Measurements from ENCODE around the gene SNX6.
"Not testable (repeated sequence)": the region's sequence is repeated elsewhere in the genome, so short reads cannot be mapped to it uniquely, and the experiment has no call there.

Gene SNX6

DNA sequence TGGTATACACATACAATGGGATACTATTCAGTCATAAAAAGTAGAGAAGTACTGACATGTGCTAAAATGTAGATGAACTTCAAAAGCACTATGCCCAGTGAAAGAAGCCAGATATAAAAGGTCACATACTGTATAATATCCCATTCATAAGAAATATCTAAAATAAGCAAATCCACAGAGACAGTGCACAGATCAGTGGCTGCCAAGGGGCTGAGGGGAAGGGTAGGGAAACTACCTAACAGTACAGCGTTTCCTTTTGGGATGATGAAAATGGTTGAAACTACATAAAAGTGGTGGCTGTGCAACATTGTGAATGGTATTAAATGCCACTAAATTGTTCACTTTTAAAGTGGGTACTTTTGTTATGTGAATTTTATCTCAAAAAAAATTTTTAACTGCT, 102.4 kb downstream of the SNX6 start:
- H3K4me3 ChIP-seq (ENCODE audit: low read depth, low read length): no peak overlapping the region

DNA sequence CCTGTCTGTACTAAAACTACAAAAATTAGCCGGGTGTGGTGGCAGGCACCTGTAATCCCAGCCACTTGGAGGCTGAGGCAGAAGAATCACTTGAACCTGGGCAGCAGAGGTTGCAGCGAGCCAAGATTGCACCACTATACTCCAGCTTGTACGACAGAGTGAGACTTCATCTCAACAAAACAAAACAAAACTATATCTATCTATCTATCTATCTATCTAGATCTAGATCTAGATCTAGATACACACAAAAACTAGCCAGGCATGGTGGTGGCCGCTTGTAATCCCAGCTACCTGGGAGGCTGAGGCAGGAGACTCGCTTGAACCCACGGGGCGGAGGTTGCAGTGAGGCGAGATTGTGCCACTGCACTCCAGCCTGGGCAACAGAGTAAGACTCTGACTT, 105.7 kb downstream of the SNX6 start:
- H3K4me3 ChIP-seq (ENCODE audit: low read depth, low read length): not testable (repeated sequence)

DNA sequence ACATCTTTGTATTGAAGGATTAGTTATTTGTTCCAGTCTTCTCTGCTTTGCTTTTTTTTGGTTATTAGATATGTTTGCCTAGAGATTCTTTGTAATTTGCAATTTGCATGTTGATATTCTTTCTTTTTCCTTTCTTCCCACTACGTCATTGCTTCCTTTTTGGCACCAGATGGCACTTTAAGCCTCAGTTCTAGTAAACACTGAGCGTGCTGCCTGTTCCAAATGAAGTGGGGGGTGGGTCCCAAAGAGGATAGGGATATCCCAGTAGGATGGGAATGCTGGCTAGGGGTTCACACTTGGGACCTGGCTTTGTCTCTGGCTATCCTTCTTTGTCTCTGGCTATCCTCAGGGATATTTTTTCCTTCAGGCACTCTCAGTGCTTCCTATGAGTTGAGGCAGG, 107.5 kb downstream of the SNX6 start:
- H3K4me3 ChIP-seq (ENCODE audit: low read depth, low read length): no peak overlapping the region

DNA sequence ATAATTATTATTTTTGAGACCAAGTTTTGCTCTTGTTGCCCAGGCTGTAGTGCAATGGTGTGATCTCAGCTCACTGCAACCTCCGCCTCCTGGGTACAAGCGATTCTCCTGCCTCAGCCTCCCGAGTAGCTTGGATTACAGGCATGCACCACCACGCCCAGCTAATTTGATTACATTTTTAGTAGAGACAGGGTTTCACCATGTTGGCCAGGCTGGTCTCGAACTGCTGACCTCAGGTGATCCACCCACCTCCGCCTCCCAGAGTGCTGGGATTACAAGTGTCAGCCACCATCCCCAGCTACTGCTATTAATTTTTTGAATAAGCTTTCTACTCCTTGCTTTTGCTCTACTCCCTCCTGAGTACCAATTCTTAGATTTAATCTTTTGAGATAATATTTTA, 108.9 kb downstream of the SNX6 start:
- not testable (repeated sequence) for H3K4me3 ChIP-seq (ENCODE audit: low read depth, low read length)

DNA sequence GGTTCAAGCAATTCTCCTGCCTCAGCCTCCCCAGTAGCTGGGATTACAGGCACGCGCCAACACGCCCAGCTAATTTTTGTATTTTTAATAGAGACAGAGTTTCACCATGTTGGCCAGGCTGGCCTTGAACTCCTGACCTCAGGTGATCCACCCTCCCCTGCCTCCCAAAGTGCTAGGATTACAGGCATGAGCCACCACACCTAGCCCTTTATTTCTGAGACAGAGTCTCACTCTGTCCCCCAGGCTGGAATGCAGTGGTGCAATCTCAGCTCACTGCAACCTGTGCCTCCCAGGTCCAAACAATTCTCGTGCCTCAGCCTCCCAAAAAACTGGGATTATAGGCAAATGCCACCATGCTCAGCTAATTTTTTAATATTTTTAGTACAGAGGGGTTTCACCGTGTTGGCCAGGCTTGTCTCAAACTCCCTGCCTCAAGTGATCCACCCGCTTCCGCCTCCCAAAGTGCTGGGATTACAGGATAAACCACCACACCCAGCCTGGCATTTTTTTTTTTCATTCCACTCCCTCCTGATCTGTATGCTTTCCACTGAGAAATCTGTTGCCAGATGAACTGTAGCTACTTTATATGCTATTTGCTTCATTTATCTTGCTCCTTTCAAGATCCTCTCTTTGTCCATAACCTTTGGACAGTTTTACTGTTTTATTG, 109.5 kb downstream of the SNX6 start:
- not testable (repeated sequence) for H3K4me3 ChIP-seq (ENCODE audit: low read depth, low read length)
